GM23338 (cell line): ENCODE data around the gene CNTN3. TPM values are rescaled to one million over a fixed set of nuclear protein-coding genes. Genes with fewer than 3 reads are reported as not detected.

Experiments
- ATAC-seq: fragments of 200-7000 bp; cut with Tn5 transposase; 3 replicates; pipeline ENCODE4 v1.9.1; 2020
- DNase-seq: peaks from one replicate; pipeline ENCODE4 v3.0.0-alpha.2; 2015; ENCODE audit warnings: low spot score
- H2AFZ ChIP-seq: fragments of 200-600 bp; sonication (generic); 2 replicates; pipeline ENCODE4 v1.8.0; 2016; ENCODE audit warnings: antibody characterized with exemption, mild to moderate bottlenecking, moderate library complexity
- H3F3A ChIP-seq: fragments of 200-600 bp; sonication (generic); replicated peaks from 2 replicates; pipeline ENCODE4 v1.8.0; 2017; ENCODE audit warnings: antibody characterized with exemption, mixed run types, low read depth
- H3K27ac ChIP-seq: fragments of 200-600 bp; sonication (generic); 2 replicates; pipeline ENCODE4 v1.6.1; 2016; ENCODE audit warnings: low read depth
- H3K27me3 ChIP-seq: fragments of 200-600 bp; sonication (generic); 2 replicates; pipeline ENCODE4 v1.8.0; 2016; ENCODE audit warnings: mild to moderate bottlenecking, mixed run types, moderate library complexity; ENCODE audit not compliant: insufficient read depth
- H3K36me3 ChIP-seq: fragments of 200-600 bp; sonication (generic); 2 replicates; pipeline ENCODE4 v1.8.0; 2016; ENCODE audit warnings: mild to moderate bottlenecking; ENCODE audit not compliant: insufficient read depth
- H3K4me1 ChIP-seq: fragments of 200-600 bp; sonication (generic); 2 replicates; pipeline ENCODE4 v1.8.0; 2016; ENCODE audit warnings: mild to moderate bottlenecking, moderate library complexity; ENCODE audit not compliant: insufficient read depth
- H3K4me2 ChIP-seq: fragments of 200-600 bp; sonication (generic); 2 replicates; pipeline ENCODE4 v1.7.1; 2017; ENCODE audit warnings: mixed run types
- H3K4me3 ChIP-seq: fragments of 200-600 bp; sonication (generic); 2 replicates; pipeline ENCODE4 v1.6.1; 2016; ENCODE audit warnings: mixed run types
- H3K79me2 ChIP-seq: fragments of 200-600 bp; sonication (generic); replicated peaks from 2 replicates; pipeline ENCODE4 v1.8.0; 2017; ENCODE audit warnings: mild to moderate bottlenecking; ENCODE audit not compliant: insufficient read depth
- H3K9me2 ChIP-seq: fragments of 200-600 bp; sonication (generic); 2 replicates; pipeline ENCODE4 v1.8.0; 2017; ENCODE audit not compliant: insufficient read depth
- H4K20me1 ChIP-seq: fragments of 200-600 bp; sonication (generic); replicated peaks from 2 replicates; pipeline ENCODE4 v1.8.0; 2017; ENCODE audit warnings: mild to moderate bottlenecking; ENCODE audit not compliant: insufficient read depth
- H3K27ac Mint-ChIP-seq: 2 replicates; pipeline ENCODE4 v1.8.0; 2020; ENCODE audit warnings: inconsistent platforms, mild to moderate bottlenecking, moderate library complexity, mixed read lengths
- H3K27me3 Mint-ChIP-seq: 3 replicates; pipeline ENCODE4 v1.8.0; 2022; ENCODE audit warnings: low read depth, mild to moderate bottlenecking, moderate library complexity, mixed read lengths, inconsistent platforms; ENCODE audit not compliant: insufficient read depth, poor library complexity
- H3K36me3 Mint-ChIP-seq: 3 replicates; pipeline ENCODE4 v1.8.0; 2021; ENCODE audit warnings: low read depth, mild to moderate bottlenecking, inconsistent platforms, moderate library complexity, mixed read lengths
- H3K4me1 Mint-ChIP-seq: 3 replicates; pipeline ENCODE4 v1.8.0; 2020; ENCODE audit warnings: mild to moderate bottlenecking, inconsistent platforms, mixed read lengths
- H3K4me3 Mint-ChIP-seq: 3 replicates; pipeline ENCODE4 v1.8.0; 2021; ENCODE audit warnings: moderate library complexity, mild to moderate bottlenecking, inconsistent platforms, mixed read lengths
- H3K9me3 Mint-ChIP-seq: 3 replicates; pipeline ENCODE4 v1.8.0; 2020; ENCODE audit warnings: moderate library complexity, mild to moderate bottlenecking, inconsistent platforms, mixed read lengths
- CREB1 ChIP-seq: fragments of 250-450 bp; sonication (Bioruptor Pico); IDR thresholded peaks from 2 replicates; pipeline ENCODE4 v1.5.0; 2020; ENCODE audit warnings: low read depth, mild to moderate bottlenecking, moderate library complexity
- CTCF ChIP-seq, 2 experiments: fragments of 200-600 bp in 1 of 2; sonication (generic) in 1 of 2; conservative IDR thresholded peaks; 2 replicates each; pipeline versions ENCODE4 v1.5.1 to v1.6.1; 2016 to 2017; ENCODE audit warnings: antibody characterized with exemption in 2 of 2, low read depth in 2 of 2, mild to moderate bottlenecking in 2 of 2, moderate library complexity in 1 of 2
- EZH2 ChIP-seq: fragments of 200-600 bp; sonication (generic); IDR thresholded peaks from one replicate; pipeline ENCODE4 v1.8.0; 2017; ENCODE audit warnings: antibody characterized with exemption, mild to moderate bottlenecking, low read depth; ENCODE audit not compliant: unreplicated experiment
- EZH2phosphoT487 ChIP-seq: fragments of 200-600 bp; sonication (generic); IDR thresholded peaks from one replicate; pipeline ENCODE4 v1.8.1; 2018; ENCODE audit warnings: antibody characterized with exemption; ENCODE audit not compliant: unreplicated experiment
- JUNB ChIP-seq: IDR thresholded peaks from one replicate; pipeline ENCODE4 v1.6.1; 2016; ENCODE audit warnings: antibody characterized with exemption; ENCODE audit not compliant: unreplicated experiment
- POLR2AphosphoS5 ChIP-seq: IDR thresholded peaks from 2 replicates; pipeline ENCODE4 v1.6.1; 2016; ENCODE audit warnings: antibody characterized with exemption, low read depth
- ZNF331 ChIP-seq: fragments of 250-450 bp; sonication (Bioruptor Pico); IDR thresholded peaks from 2 replicates; pipeline ENCODE4 v1.5.0; 2020; ENCODE audit warnings: low read depth, mild to moderate bottlenecking, moderate library complexity
- polyA plus RNA-seq: library from polyadenylated mRNA; unstranded; fragments of >200 nt; fragmentation: Nextera tagmentation; extraction: Ambion mirVana; gene quantifications from 2 replicates; pipeline ENCODE4 v1.2.1, GENCODE V29; 2016
- total RNA-seq: library from RNA; depleted of rRNA; stranded (reverse); fragments of >200 nt; shearing (Covaris generic); gene quantifications from 2 replicates; pipeline ENCODE4 v1.2.3, GENCODE V29; 2014
- TF ChIP-seq, protein P1 (sequence below): IDR thresholded peaks from 2 replicates; pipeline ENCODE4 v1.6.1; 2016; ENCODE audit warnings: antibody characterized with exemption
- TF ChIP-seq, protein P2 (sequence below): fragments of 250-450 bp; sonication (Bioruptor Pico); IDR thresholded peaks from 2 replicates; pipeline ENCODE4 v1.5.0; 2020; ENCODE audit warnings: mild to moderate bottlenecking, moderate library complexity
- TF ChIP-seq, protein P3 (sequence below): IDR thresholded peaks from one replicate; pipeline ENCODE4 v1.6.1; 2018; ENCODE audit warnings: antibody characterized with exemption; ENCODE audit not compliant: unreplicated experiment

The CNTN3 gene
- total and polyA plus RNA-seq, 2 experiments from 2014 or later = 0.05 to 0.24 TPM

GRCh38 chr3:74590620-74591262, 23.7 kb downstream of the CNTN3 start:
- no peak overlapping the region for H3K27ac Mint-ChIP-seq
- H3K36me3 Mint-ChIP-seq = no peaks in the 10 kb centered on the region
- no peaks in the 10 kb centered on the region for H3K27me3 Mint-ChIP-seq
- H3K4me3 Mint-ChIP-seq = no peak overlapping the region
- H3F3A ChIP-seq = no peaks in the 10 kb centered on the region
- no peaks in the 10 kb centered on the region for H3K4me1 ChIP-seq
- no peak overlapping the region for H3K4me3 ChIP-seq
- no peak overlapping the region for H3K27ac ChIP-seq
- no peaks in the 10 kb centered on the region for H3K9me3 Mint-ChIP-seq
- no peak for DNase-seq
- H3K79me2 ChIP-seq = no peaks in the 10 kb centered on the region
- no peak overlapping the region for H3K4me2 ChIP-seq
- no peaks in the 10 kb centered on the region for H3K4me1 Mint-ChIP-seq
- H2AFZ ChIP-seq = no peak overlapping the region
- no peak for TF ChIP-seq CTCF (conservative IDR thresholded peaks at IDR 0.05; ENCODE audit: low read depth in 2 of 2)
- TF ChIP-seq CREB1 (CRISPR knock-in tag) = no peak
- no peak for TF ChIP-seq EZH2
- TF ChIP-seq EZH2phosphoT487 = no peak
- no peak for TF ChIP-seq POLR2AphosphoS5
- TF ChIP-seq, protein P1, sequence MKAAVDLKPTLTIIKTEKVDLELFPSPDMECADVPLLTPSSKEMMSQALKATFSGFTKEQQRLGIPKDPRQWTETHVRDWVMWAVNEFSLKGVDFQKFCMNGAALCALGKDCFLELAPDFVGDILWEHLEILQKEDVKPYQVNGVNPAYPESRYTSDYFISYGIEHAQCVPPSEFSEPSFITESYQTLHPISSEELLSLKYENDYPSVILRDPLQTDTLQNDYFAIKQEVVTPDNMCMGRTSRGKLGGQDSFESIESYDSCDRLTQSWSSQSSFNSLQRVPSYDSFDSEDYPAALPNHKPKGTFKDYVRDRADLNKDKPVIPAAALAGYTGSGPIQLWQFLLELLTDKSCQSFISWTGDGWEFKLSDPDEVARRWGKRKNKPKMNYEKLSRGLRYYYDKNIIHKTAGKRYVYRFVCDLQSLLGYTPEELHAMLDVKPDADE = no peak
- TF ChIP-seq, protein P2, sequence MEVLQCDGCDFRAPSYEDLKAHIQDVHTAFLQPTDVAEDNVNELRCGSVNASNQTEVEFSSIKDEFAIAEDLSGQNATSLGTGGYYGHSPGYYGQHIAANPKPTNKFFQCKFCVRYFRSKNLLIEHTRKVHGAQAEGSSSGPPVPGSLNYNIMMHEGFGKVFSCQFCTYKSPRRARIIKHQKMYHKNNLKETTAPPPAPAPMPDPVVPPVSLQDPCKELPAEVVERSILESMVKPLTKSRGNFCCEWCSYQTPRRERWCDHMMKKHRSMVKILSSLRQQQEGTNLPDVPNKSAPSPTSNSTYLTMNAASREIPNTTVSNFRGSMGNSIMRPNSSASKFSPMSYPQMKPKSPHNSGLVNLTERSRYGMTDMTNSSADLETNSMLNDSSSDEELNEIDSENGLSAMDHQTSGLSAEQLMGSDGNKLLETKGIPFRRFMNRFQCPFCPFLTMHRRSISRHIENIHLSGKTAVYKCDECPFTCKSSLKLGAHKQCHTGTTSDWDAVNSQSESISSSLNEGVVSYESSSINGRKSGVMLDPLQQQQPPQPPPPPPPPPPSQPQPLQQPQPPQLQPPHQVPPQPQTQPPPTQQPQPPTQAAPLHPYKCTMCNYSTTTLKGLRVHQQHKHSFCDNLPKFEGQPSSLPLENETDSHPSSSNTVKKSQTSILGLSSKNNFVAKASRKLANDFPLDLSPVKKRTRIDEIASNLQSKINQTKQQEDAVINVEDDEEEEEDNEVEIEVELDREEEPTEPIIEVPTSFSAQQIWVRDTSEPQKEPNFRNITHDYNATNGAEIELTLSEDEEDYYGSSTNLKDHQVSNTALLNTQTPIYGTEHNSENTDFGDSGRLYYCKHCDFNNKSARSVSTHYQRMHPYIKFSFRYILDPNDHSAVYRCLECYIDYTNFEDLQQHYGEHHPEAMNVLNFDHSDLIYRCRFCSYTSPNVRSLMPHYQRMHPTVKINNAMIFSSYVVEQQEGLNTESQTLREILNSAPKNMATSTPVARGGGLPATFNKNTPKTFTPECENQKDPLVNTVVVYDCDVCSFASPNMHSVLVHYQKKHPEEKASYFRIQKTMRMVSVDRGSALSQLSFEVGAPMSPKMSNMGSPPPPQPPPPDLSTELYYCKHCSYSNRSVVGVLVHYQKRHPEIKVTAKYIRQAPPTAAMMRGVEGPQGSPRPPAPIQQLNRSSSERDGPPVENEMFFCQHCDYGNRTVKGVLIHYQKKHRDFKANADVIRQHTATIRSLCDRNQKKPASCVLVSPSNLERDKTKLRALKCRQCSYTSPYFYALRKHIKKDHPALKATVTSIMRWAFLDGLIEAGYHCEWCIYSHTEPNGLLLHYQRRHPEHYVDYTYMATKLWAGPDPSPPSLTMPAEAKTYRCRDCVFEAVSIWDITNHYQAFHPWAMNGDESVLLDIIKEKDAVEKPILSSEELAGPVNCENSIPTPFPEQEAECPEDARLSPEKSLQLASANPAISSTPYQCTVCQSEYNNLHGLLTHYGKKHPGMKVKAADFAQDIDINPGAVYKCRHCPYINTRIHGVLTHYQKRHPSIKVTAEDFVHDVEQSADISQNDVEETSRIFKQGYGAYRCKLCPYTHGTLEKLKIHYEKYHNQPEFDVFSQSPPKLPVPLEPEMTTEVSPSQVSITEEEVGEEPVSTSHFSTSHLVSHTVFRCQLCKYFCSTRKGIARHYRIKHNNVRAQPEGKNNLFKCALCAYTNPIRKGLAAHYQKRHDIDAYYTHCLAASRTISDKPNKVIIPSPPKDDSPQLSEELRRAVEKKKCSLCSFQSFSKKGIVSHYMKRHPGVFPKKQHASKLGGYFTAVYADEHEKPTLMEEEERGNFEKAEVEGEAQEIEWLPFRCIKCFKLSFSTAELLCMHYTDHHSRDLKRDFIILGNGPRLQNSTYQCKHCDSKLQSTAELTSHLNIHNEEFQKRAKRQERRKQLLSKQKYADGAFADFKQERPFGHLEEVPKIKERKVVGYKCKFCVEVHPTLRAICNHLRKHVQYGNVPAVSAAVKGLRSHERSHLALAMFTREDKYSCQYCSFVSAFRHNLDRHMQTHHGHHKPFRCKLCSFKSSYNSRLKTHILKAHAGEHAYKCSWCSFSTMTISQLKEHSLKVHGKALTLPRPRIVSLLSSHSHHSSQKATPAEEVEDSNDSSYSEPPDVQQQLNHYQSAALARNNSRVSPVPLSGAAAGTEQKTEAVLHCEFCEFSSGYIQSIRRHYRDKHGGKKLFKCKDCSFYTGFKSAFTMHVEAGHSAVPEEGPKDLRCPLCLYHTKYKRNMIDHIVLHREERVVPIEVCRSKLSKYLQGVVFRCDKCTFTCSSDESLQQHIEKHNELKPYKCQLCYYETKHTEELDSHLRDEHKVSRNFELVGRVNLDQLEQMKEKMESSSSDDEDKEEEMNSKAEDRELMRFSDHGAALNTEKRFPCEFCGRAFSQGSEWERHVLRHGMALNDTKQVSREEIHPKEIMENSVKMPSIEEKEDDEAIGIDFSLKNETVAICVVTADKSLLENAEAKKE (CRISPR knock-in tag) = no peak
- TF ChIP-seq JUNB = no peak
- TF ChIP-seq ZNF331 (CRISPR knock-in tag) = no peak
- TF ChIP-seq, protein P3, sequence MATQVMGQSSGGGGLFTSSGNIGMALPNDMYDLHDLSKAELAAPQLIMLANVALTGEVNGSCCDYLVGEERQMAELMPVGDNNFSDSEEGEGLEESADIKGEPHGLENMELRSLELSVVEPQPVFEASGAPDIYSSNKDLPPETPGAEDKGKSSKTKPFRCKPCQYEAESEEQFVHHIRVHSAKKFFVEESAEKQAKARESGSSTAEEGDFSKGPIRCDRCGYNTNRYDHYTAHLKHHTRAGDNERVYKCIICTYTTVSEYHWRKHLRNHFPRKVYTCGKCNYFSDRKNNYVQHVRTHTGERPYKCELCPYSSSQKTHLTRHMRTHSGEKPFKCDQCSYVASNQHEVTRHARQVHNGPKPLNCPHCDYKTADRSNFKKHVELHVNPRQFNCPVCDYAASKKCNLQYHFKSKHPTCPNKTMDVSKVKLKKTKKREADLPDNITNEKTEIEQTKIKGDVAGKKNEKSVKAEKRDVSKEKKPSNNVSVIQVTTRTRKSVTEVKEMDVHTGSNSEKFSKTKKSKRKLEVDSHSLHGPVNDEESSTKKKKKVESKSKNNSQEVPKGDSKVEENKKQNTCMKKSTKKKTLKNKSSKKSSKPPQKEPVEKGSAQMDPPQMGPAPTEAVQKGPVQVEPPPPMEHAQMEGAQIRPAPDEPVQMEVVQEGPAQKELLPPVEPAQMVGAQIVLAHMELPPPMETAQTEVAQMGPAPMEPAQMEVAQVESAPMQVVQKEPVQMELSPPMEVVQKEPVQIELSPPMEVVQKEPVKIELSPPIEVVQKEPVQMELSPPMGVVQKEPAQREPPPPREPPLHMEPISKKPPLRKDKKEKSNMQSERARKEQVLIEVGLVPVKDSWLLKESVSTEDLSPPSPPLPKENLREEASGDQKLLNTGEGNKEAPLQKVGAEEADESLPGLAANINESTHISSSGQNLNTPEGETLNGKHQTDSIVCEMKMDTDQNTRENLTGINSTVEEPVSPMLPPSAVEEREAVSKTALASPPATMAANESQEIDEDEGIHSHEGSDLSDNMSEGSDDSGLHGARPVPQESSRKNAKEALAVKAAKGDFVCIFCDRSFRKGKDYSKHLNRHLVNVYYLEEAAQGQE = no peak
- H3K36me3 ChIP-seq = no peaks in the 10 kb centered on the region
- H3K9me2 ChIP-seq = peaks cover 2% of the 10 kb centered on the region; the same call in 1 of the 2 replicates
- no peaks in the 10 kb centered on the region for H4K20me1 ChIP-seq
- no peak for ATAC-seq
- H3K27me3 ChIP-seq = no peaks in the 10 kb centered on the region
